HCT116 (cell line): Measurements from ENCODE around the gene SPRY4. TPM values are rescaled to one million over a fixed set of nuclear protein-coding genes. Genes with fewer than 3 reads are reported as not detected.

Source experiments
- ATAC-seq: fragments of 200-7000 bp; cut with Tn5 transposase; 2 replicates; pipeline ENCODE4 v1.9.1; 2020; ENCODE audit warnings: mild to moderate bottlenecking, moderate library complexity
- Bru-seq: library from RNA; stranded (reverse); fragments of 400-500 nt; gene quantifications from one replicate; lab custom pipeline; 2021; lab: Mats Ljungman, UMichigan
- BruChase-seq, 2 experiments: library from RNA; stranded (reverse); fragments of 400-500 nt; gene quantifications; one replicate each; lab custom pipeline; 2021; lab: Mats Ljungman, UMichigan
- BruUV-seq: library from RNA; stranded (reverse); fragments of 400-500 nt; replicated peaks from 2 replicates; lab custom pipeline; 2021; lab: Mats Ljungman, UMichigan
- CTCF ChIA-PET: fragments of 300-600 bp; sonication (Branson Sonifier 250); formaldehyde crosslinking; loops from one replicate; lab custom pipeline; 2021; ENCODE audit warnings: antibody characterized with exemption; lab: Charles Lee
- POLR2A ChIA-PET: fragments of 300-600, 350-600 bp; sonication (Branson Sonifier 250); formaldehyde crosslinking; loops from one replicate; lab custom pipeline; 2021; ENCODE audit warnings: antibody characterized with exemption; lab: Charles Lee
- RAD21 ChIA-PET, 2 experiments: fragments of 300-600 bp; sonication (Branson Sonifier 250); formaldehyde crosslinking; loops; one replicate each; lab custom pipeline; 2023; ENCODE audit warnings: low total read pairs in 2 of 2; ENCODE audit not compliant: uncharacterized antibody in 2 of 2, unreplicated experiment in 2 of 2, low non-redundant PET in 1 of 2; lab: Charles Lee
- DNase-seq: peaks from one replicate; pipeline ENCODE4 v3.0.0-alpha.2; 2010; ENCODE audit warnings: low read depth, low spot score
- H2AFZ ChIP-seq: fragments of 200-600 bp; shearing (Covaris generic), sonication (generic); 2 replicates; pipeline ENCODE4 v1.6.1; 2017; ENCODE audit warnings: low read depth, mixed run types, mixed read lengths, antibody characterized with exemption, low read length; ENCODE audit not compliant: poor library complexity, severe bottlenecking
- H3K27ac ChIP-seq: 2 replicates; pipeline ENCODE4 v1.5.1; 2012; ENCODE audit warnings: low read depth, low read length
- H3K27me3 ChIP-seq: fragments of 200-600 bp; sonication (generic); 2 replicates; pipeline ENCODE4 v1.6.1; 2016; ENCODE audit warnings: mixed run types, low read length, mixed read lengths; ENCODE audit not compliant: insufficient read depth
- H3K36me3 ChIP-seq, 2 experiments: fragments of 200-500 bp in 1 of 2; fragments of 200-600 bp in 1 of 2; sonication (Bioruptor generic) in 1 of 2; sonication (generic) in 1 of 2; 2 replicates each; pipeline versions ENCODE4 v1.5.1 to v1.6.1; 2014 to 2016; ENCODE audit warnings: low read length in 2 of 2, inconsistent platforms in 1 of 2, mixed read lengths in 1 of 2, mixed run types in 1 of 2; ENCODE audit not compliant: insufficient read depth in 2 of 2, control insufficient read depth in 1 of 2
- H3K4me1 ChIP-seq, 2 experiments: fragments of 200-600 bp in 1 of 2; sonication (generic) in 1 of 2; 2 replicates each; pipeline versions ENCODE4 v1.5.1 to v1.6.1; 2012 to 2017; ENCODE audit warnings: low read length in 2 of 2, inconsistent platforms in 1 of 2, mild to moderate bottlenecking in 1 of 2, mixed read lengths in 1 of 2, mixed run types in 1 of 2, moderate library complexity in 1 of 2; ENCODE audit not compliant: insufficient read depth in 2 of 2, control insufficient read depth in 1 of 2
- H3K4me2 ChIP-seq: fragments of 200-600 bp; sonication (generic); 2 replicates; pipeline ENCODE4 v1.6.1; 2017; ENCODE audit warnings: mixed run types, low read length, mixed read lengths
- H3K4me3 ChIP-seq, 2 experiments: fragments of 200-600 bp in 1 of 2; sonication (generic) in 1 of 2; replicated peaks in 1 of 2; 2 replicates each; pipeline ENCODE4 v1.5.1; 2011 to 2016; ENCODE audit warnings: low read length in 2 of 2, control low read depth in 1 of 2, low read depth in 1 of 2, mild to moderate bottlenecking in 1 of 2, mixed read lengths in 1 of 2, mixed run types in 1 of 2
- H3K79me2 ChIP-seq: fragments of 200-600 bp; sonication (generic); 2 replicates; pipeline ENCODE4 v1.6.1; 2017; ENCODE audit warnings: mild to moderate bottlenecking, mixed run types, low read length, moderate library complexity, mixed read lengths; ENCODE audit not compliant: insufficient read depth
- H3K9ac ChIP-seq: fragments of 200-600 bp; sonication (generic); 2 replicates; pipeline ENCODE4 v1.6.1; 2016; ENCODE audit warnings: low read length, mixed read lengths
- H3K9me2 ChIP-seq: fragments of 200-600 bp; sonication (generic), shearing (Covaris generic); 2 replicates; pipeline ENCODE4 v1.6.1; 2017; ENCODE audit warnings: mixed run types, mild to moderate bottlenecking, moderate library complexity; ENCODE audit not compliant: insufficient read depth
- H3K9me3 ChIP-seq, 2 experiments: fragments of 200-500 bp in 1 of 2; fragments of 200-600 bp in 1 of 2; sonication (Bioruptor generic) in 1 of 2; sonication (generic) in 1 of 2; 2 replicates each; pipeline ENCODE4 v1.6.1; 2014 to 2017; ENCODE audit warnings: low read length in 2 of 2, mixed read lengths in 2 of 2, inconsistent platforms in 1 of 2, low read depth in 1 of 2, mild to moderate bottlenecking in 1 of 2, mixed run types in 1 of 2, moderate library complexity in 1 of 2; ENCODE audit not compliant: control insufficient read depth in 1 of 2, insufficient read depth in 1 of 2
- H4K20me1 ChIP-seq: fragments of 200-600 bp; sonication (generic), shearing (Covaris generic); 2 replicates; pipeline ENCODE4 v1.6.1; 2017; ENCODE audit warnings: mixed run types, mild to moderate bottlenecking, moderate library complexity; ENCODE audit not compliant: insufficient read depth
- CTCF ChIP-seq, 3 experiments: fragments of 200-600 bp in 1 of 3; sonication (generic) in 1 of 3; IDR thresholded peaks in 2 of 3; conservative IDR thresholded peaks in 1 of 3; 2 replicates each; pipeline ENCODE4 v1.5.1; 2012 to 2017; ENCODE audit warnings: low read depth in 2 of 3, low read length in 2 of 3, antibody characterized with exemption in 1 of 3, borderline replicate concordance in 1 of 3, control low read depth in 1 of 3, mild to moderate bottlenecking in 1 of 3, mixed read lengths in 1 of 3, mixed run types in 1 of 3, moderate library complexity in 1 of 3; ENCODE audit not compliant: insufficient read depth in 1 of 3
- FOSL1 ChIP-seq: IDR thresholded peaks from 2 replicates; pipeline ENCODE4 v1.6.1; 2012; ENCODE audit warnings: low read depth
- POLR2A ChIP-seq: IDR thresholded peaks from 2 replicates; pipeline ENCODE4 v1.7.0; 2011; ENCODE audit warnings: borderline replicate concordance; ENCODE audit not compliant: insufficient read depth, insufficient read length; ENCODE audit errors: extremely low read depth
- POLR2AphosphoS5 ChIP-seq: IDR thresholded peaks from 2 replicates; pipeline ENCODE4 v1.6.1; 2011; ENCODE audit warnings: mild to moderate bottlenecking, low read depth, low read length, moderate library complexity
- SRF ChIP-seq: IDR thresholded peaks from 2 replicates; pipeline ENCODE4 v1.6.1; 2012; ENCODE audit warnings: low read depth
- YY1 ChIP-seq: IDR thresholded peaks from 2 replicates; pipeline ENCODE4 v1.6.1; 2011; ENCODE audit warnings: low read length, low read depth, moderate library complexity, mild to moderate bottlenecking; ENCODE audit not compliant: insufficient replicate concordance; ENCODE audit errors: extremely low read depth
- ZBTB33 ChIP-seq: IDR thresholded peaks from 2 replicates; pipeline ENCODE4 v1.6.1; 2011; ENCODE audit warnings: mild to moderate bottlenecking, low read length, moderate library complexity; ENCODE audit not compliant: insufficient replicate concordance; ENCODE audit errors: extremely low read depth
- ZFX ChIP-seq: fragments of 450-650 bp; IDR thresholded peaks from 2 replicates; pipeline ENCODE4 v1.6.1; 2017
- intact Hi-C: fragments of 100-400 bp; cut with micrococcal nuclease; formaldehyde crosslinking; loops from 2 replicates; pipeline ENCODE4 v1.10.0; 2022
- long read RNA-seq: library from polyadenylated mRNA; unstranded; transcript quantifications from one replicate; pipeline ENCODE4 v2.0.0, GENCODE V29; 2021; ENCODE audit not compliant: unreplicated experiment
- polyA plus RNA-seq: library from polyadenylated mRNA; unstranded; fragments of >200 nt; gene quantifications from 2 replicates; pipeline ENCODE4 v1.2.1, GENCODE V29; 2012; ENCODE audit warnings: missing spikeins
- total RNA-seq: library from RNA; stranded (reverse); gene quantifications from one replicate; pipeline ENCODE4 v1.2.1, GENCODE V29; 2021; ENCODE audit not compliant: unreplicated experiment

SPRY4 gene
- 112 TPM for total RNA-seq
- polyA plus RNA-seq = 67.3 and 75.5 TPM in 2 replicates
- Bru-seq, nascent RNA = percentile 99 among the genes with signal in this experiment
- percentile 96 among the genes with signal in this experiment for BruChase-seq, experiment 1, labeled RNA remaining after a 6-hour chase
- percentile 99 among the genes with signal in this experiment for BruChase-seq, experiment 2, labeled RNA remaining after a 2-hour chase
- long read RNA-seq, full-length matches to known transcripts = 67 of 74 reads
- long read RNA-seq, partial matches to known transcripts = 0 of 74 reads
- long read RNA-seq, other reads (novel, unspliced or antisense) = 7 of 74 reads

GRCh38 chr5:142324871-142325724, at the start of gene SPRY4:
SPRY4 (minus strand) TSS chr5:142325021; CDS start chr5:142315108, 9,913 bp downstream.
- Histone ChIP-seq H3K4me2 (peak within 1 kb of the TSS; percentile 89), H3K9me2 (no peaks in the 10 kb centered on the region), H3K4me1 (peaks cover 61 to 72% of the 10 kb centered on the region in 2 experiments), H2AFZ (no peak within 1 kb of the TSS), H3K27ac (peak within 1 kb of the TSS; percentile 98), H3K27me3 (no peaks in the 10 kb centered on the region), H3K79me2 (peaks cover 93% of the 10 kb centered on the region), H3K9ac (peak within 1 kb of the TSS; percentile 80), H3K36me3 (peaks cover 4 to 13% of the 10 kb centered on the region in 2 experiments; a peak in 2 of 4 replicates), H4K20me1 (peaks cover 32% of the 10 kb centered on the region; the same call in 1 of the 2 replicates), H3K4me3 (peak within 1 kb of the TSS; percentile 78 to 98), H3K9me3 (no peaks in the 10 kb centered on the region)
- peak; percentile 51 for ATAC-seq
- TF ChIP-seq POLR2AphosphoS5 (peak; percentile 99), ZFX (peak; percentile 15), ZBTB33 (peak; percentile 6), SRF (no peak), POLR2A (peak; percentile 98), CTCF (IDR thresholded peaks at IDR 0.05 in 2 of 3, conservative IDR thresholded peaks at IDR 0.05 in 1 of 3; ENCODE audit: borderline replicate concordance in 1 of 3, insufficient read depth in 1 of 3, low read depth in 2 of 3, low read length in 2 of 3) (0 out of 6 replicates have a peak, but pooled peaks of 1 of the 3 experiments have one; percentile 5), YY1 (peak; percentile 26), FOSL1 (no peak)
- intact Hi-C loops = loop anchor here (2.0 to 5.0 kb wide), 2 partner anchors 32 to 173 kb away; no protein-coding TSS in a partner anchor
- ChIA-PET CTCF (interaction anchor here (0.6 to 1.6 kb wide), 4 partner anchors 15 to 262 kb away, joined by 3 to 7 read pairs (median 4); no protein-coding TSS in a partner anchor), RAD21 (interaction anchor here in 1 of 2 experiments (0.6 to 0.8 kb wide), 2 partner anchors 32 to 108 kb away, joined by 3 read pairs; no protein-coding TSS in a partner anchor), POLR2A (interaction anchor here (0.8 to 8.4 kb wide), 8 partner anchors 10 to 179 kb away, joined by 3 to 199 read pairs (median 5); no protein-coding TSS in a partner anchor)
- BruUV-seq = no TSS peak
- DNase-seq = peak; percentile 95
